Neural cell (in vitro differentiated cells): ENCODE data around the gene INSRR. TPM values are rescaled to one million over a fixed set of nuclear protein-coding genes. Genes with fewer than 3 reads are reported as not detected.

Experiments used
- H2AFZ ChIP-seq: fragments of 200-600, 300-800 bp; sonication (generic), shearing (Covaris generic); 2 replicates; pipeline ENCODE4 v1.6.0; 2014; ENCODE audit warnings: low read depth, mild to moderate bottlenecking, antibody characterized with exemption, low read length, moderate library complexity
- H3F3A ChIP-seq: fragments of 200-600 bp; shearing (Covaris generic); 2 replicates; pipeline ENCODE4 v1.6.1; 2016; ENCODE audit warnings: mild to moderate bottlenecking, moderate library complexity, mixed read lengths, antibody characterized with exemption, low read length; ENCODE audit not compliant: insufficient read depth, poor library complexity, severe bottlenecking
- H3K27ac ChIP-seq: fragments of 200-600, 300-800 bp; sonication (generic), shearing (Covaris generic); 2 replicates; pipeline ENCODE4 v1.5.1; 2014; ENCODE audit warnings: mild to moderate bottlenecking, low read length, moderate library complexity
- H3K27me3 ChIP-seq: fragments of 300-800, 200-600 bp; sonication (generic), shearing (Covaris generic); 2 replicates; pipeline ENCODE4 v1.6.0; 2014; ENCODE audit warnings: mild to moderate bottlenecking, low read depth, low read length, moderate library complexity; ENCODE audit not compliant: insufficient read depth
- H3K36me3 ChIP-seq: fragments of 300-800, 200-600 bp; sonication (generic), shearing (Covaris generic); 2 replicates; pipeline ENCODE4 v1.5.1; 2014; ENCODE audit warnings: mild to moderate bottlenecking, antibody characterized with exemption, low read length, moderate library complexity; ENCODE audit not compliant: insufficient read depth
- H3K4me2 ChIP-seq: fragments of 300-800, 200-600 bp; sonication (generic), shearing (Covaris generic); 2 replicates; pipeline ENCODE4 v1.6.0; 2014; ENCODE audit warnings: mild to moderate bottlenecking, low read length
- H3K4me3 ChIP-seq: fragments of 300-800, 200-600 bp; sonication (generic), shearing (Covaris generic); 2 replicates; pipeline ENCODE4 v1.5.1; 2014; ENCODE audit warnings: mild to moderate bottlenecking, low read length, moderate library complexity
- H3K79me2 ChIP-seq: fragments of 200-600 bp; shearing (Covaris generic); replicated peaks from 2 replicates; pipeline ENCODE4 v1.6.0; 2014; ENCODE audit warnings: mild to moderate bottlenecking, low read length, moderate library complexity; ENCODE audit not compliant: insufficient read depth
- H3K9ac ChIP-seq: fragments of 300-800, 200-600 bp; sonication (generic), shearing (Covaris generic); 2 replicates; pipeline ENCODE4 v1.6.1; 2016; ENCODE audit warnings: mild to moderate bottlenecking, low read length, mixed read lengths
- H3K9me2 ChIP-seq: fragments of 200-600 bp; shearing (Covaris generic); 2 replicates; pipeline ENCODE4 v1.6.1; 2016; ENCODE audit warnings: mild to moderate bottlenecking, low read length, mixed read lengths; ENCODE audit not compliant: insufficient read depth
- H3K9me3 ChIP-seq: fragments of 200-600, 300-800 bp; sonication (generic), shearing (Covaris generic); 2 replicates; pipeline ENCODE4 v1.6.1; 2016; ENCODE audit warnings: mild to moderate bottlenecking, mixed run types, low read length, moderate library complexity, mixed read lengths
- H4K20me1 ChIP-seq: fragments of 200-600 bp; shearing (Covaris generic); 2 replicates; pipeline ENCODE4 v1.6.1; 2016; ENCODE audit warnings: mild to moderate bottlenecking, mixed run types; ENCODE audit not compliant: insufficient read depth
- EZH2 ChIP-seq: fragments of 200-600, 300-800 bp; shearing (Covaris generic), sonication (generic); IDR thresholded peaks from 2 replicates; pipeline ENCODE4 v1.6.1; 2014; ENCODE audit warnings: antibody characterized with exemption, low read length, borderline replicate concordance, mild to moderate bottlenecking; ENCODE audit not compliant: insufficient read depth, poor library complexity, severe bottlenecking
- MXI1 ChIP-seq: fragments of 450-650 bp; conservative IDR thresholded peaks from 2 replicates; pipeline ENCODE4 v1.6.1; 2014; ENCODE audit warnings: antibody characterized with exemption, mild to moderate bottlenecking; ENCODE audit not compliant: poor library complexity, severe bottlenecking
- RAD21 ChIP-seq: fragments of 450-650 bp; conservative IDR thresholded peaks from 2 replicates; pipeline ENCODE4 v1.6.1; 2014; ENCODE audit warnings: antibody characterized with exemption, mild to moderate bottlenecking, moderate library complexity
- SMC3 ChIP-seq: fragments of 450-650 bp; conservative IDR thresholded peaks from 2 replicates; pipeline ENCODE4 v1.6.1; 2014; ENCODE audit warnings: antibody characterized with exemption, mild to moderate bottlenecking, moderate library complexity; ENCODE audit not compliant: poor library complexity
- TAF1 ChIP-seq: IDR thresholded peaks from 2 replicates; pipeline ENCODE4 v1.6.1; 2012; ENCODE audit warnings: low read depth
- polyA plus RNA-seq: library from polyadenylated mRNA; depleted of rRNA; stranded (reverse); fragments of >200 nt; gene quantifications from 2 replicates; pipeline ENCODE4 v1.2.3, GENCODE V29; 2014
- TF ChIP-seq, protein P1 (sequence below): IDR thresholded peaks from 2 replicates; pipeline ENCODE4 v1.6.1; 2012; ENCODE audit warnings: borderline replicate concordance
- TF ChIP-seq, protein P2 (sequence below): fragments of 450-650 bp; IDR thresholded peaks from 2 replicates; pipeline ENCODE4 v1.5.1; 2014; ENCODE audit warnings: antibody characterized with exemption, mild to moderate bottlenecking, moderate library complexity; ENCODE audit not compliant: poor library complexity, severe bottlenecking

INSRR gene
- polyA plus RNA-seq, 1 donor from 2014 or later: 3.0 TPM

DNA sequence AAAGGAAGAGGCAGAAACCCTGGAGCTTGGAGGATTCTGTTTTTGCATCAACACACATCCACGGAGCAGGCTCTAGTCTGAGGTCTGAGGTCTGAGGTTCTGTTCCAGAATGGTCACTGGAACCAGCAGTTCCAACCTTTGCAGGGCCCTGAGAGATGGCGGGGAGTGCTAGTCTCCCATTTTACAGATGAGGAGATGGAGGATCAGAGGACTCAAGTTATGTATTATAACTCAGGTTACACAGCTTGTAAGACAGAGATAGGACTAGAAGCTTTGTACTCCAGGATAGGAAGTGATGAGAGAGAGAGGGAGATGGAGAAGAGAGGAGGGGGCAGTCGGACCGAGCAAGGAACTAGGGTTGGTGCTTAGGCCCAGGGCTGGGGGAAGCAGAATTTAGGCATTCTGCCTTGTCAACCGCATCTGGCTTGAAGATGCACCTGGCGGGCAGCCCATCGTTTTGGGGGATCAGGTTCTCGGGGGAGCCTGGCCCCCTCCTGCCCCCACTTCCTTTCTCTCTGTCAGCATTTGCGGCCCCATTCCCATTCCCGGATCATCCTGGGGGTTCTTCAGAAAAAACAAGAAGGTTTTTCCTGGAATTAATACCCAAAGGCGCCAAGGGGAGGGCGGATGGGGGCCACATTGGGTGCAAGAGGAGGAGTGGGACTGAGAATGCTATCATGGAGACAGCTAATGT is 40.2 kb upstream of the INSRR start:
- H3K27me3 ChIP-seq: peaks cover 14% of the 10 kb centered on the region
- H3K4me2 ChIP-seq: no peak overlapping the region
- no peaks in the 10 kb centered on the region for H3K36me3 ChIP-seq

DNA sequence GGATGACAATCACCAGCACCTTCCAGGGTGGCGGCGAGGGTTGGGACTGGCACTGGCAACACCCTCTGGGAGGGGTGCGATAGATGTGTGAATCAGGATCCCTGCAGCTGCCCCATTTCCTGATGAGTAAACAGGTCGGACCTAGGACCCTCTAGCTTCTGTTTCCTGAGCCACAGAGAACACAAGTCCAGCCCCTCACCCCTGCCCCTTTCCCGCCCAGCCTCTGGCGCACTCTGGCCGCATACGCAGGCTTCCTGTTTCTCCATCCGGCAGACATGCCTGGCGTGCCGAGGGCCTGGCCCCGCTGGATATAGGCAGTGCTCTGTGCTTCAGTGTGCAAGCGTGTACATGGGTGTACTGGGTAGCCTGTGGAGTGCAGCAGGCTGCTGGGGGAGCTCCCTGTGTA is 39.2 kb upstream of the INSRR start:
- no peak overlapping the region for H3K27ac ChIP-seq
- no peak overlapping the region for H2AFZ ChIP-seq
- no peaks in the 10 kb centered on the region for H3F3A ChIP-seq
- no peaks in the 10 kb centered on the region for H3K79me2 ChIP-seq
- no peak overlapping the region for H3K4me3 ChIP-seq
- peaks cover 24% of the 10 kb centered on the region for H3K27me3 ChIP-seq
- no peaks in the 10 kb centered on the region for H4K20me1 ChIP-seq
- TF ChIP-seq, protein P1, sequence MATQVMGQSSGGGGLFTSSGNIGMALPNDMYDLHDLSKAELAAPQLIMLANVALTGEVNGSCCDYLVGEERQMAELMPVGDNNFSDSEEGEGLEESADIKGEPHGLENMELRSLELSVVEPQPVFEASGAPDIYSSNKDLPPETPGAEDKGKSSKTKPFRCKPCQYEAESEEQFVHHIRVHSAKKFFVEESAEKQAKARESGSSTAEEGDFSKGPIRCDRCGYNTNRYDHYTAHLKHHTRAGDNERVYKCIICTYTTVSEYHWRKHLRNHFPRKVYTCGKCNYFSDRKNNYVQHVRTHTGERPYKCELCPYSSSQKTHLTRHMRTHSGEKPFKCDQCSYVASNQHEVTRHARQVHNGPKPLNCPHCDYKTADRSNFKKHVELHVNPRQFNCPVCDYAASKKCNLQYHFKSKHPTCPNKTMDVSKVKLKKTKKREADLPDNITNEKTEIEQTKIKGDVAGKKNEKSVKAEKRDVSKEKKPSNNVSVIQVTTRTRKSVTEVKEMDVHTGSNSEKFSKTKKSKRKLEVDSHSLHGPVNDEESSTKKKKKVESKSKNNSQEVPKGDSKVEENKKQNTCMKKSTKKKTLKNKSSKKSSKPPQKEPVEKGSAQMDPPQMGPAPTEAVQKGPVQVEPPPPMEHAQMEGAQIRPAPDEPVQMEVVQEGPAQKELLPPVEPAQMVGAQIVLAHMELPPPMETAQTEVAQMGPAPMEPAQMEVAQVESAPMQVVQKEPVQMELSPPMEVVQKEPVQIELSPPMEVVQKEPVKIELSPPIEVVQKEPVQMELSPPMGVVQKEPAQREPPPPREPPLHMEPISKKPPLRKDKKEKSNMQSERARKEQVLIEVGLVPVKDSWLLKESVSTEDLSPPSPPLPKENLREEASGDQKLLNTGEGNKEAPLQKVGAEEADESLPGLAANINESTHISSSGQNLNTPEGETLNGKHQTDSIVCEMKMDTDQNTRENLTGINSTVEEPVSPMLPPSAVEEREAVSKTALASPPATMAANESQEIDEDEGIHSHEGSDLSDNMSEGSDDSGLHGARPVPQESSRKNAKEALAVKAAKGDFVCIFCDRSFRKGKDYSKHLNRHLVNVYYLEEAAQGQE: no peak
- no peak for TF ChIP-seq MXI1
- TF ChIP-seq TAF1: no peak
- no peak for TF ChIP-seq RAD21
- no peak for TF ChIP-seq SMC3
- TF ChIP-seq, protein P2, sequence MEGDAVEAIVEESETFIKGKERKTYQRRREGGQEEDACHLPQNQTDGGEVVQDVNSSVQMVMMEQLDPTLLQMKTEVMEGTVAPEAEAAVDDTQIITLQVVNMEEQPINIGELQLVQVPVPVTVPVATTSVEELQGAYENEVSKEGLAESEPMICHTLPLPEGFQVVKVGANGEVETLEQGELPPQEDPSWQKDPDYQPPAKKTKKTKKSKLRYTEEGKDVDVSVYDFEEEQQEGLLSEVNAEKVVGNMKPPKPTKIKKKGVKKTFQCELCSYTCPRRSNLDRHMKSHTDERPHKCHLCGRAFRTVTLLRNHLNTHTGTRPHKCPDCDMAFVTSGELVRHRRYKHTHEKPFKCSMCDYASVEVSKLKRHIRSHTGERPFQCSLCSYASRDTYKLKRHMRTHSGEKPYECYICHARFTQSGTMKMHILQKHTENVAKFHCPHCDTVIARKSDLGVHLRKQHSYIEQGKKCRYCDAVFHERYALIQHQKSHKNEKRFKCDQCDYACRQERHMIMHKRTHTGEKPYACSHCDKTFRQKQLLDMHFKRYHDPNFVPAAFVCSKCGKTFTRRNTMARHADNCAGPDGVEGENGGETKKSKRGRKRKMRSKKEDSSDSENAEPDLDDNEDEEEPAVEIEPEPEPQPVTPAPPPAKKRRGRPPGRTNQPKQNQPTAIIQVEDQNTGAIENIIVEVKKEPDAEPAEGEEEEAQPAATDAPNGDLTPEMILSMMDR: no peak
- H3K36me3 ChIP-seq: no peaks in the 10 kb centered on the region
- no peak overlapping the region for H3K4me2 ChIP-seq
- H3K9ac ChIP-seq: no peak overlapping the region
- H3K9me3 ChIP-seq: no peaks in the 10 kb centered on the region
- no peaks in the 10 kb centered on the region for H3K9me2 ChIP-seq

More for the DNA sequence above, 40.2 kb upstream of the INSRR start:
- no peak for TF ChIP-seq MXI1
- TF ChIP-seq EZH2: no peak
- Histone ChIP-seq H3K9me3 (no peaks in the 10 kb centered on the region), H4K20me1 (no peaks in the 10 kb centered on the region), H3K9ac (no peak overlapping the region), H3K9me2 (no peaks in the 10 kb centered on the region), H3K79me2 (no peaks in the 10 kb centered on the region), H3K27ac (no peak overlapping the region), H3F3A (no peaks in the 10 kb centered on the region), H3K4me3 (no peak overlapping the region), H2AFZ (no peak overlapping the region)
